Cardiac fibroblast (primary cell): ENCODE data around the gene CLDN22.

ENCODE experiments used
- DNase-seq, 2 donors: peaks; one replicate each; pipeline versions ENCODE4 v3.0.0 to v3.0.0-alpha.2; 2010; ENCODE audit warnings: low read depth in 2 of 2
- H3K4me3 ChIP-seq, 2 donors: replicated peaks in 1 of 2; 1 replicate in 1 of 2; 2 replicates in 1 of 2; pipeline ENCODE4 v1.5.1; 2011; ENCODE audit warnings: low read depth in 2 of 2, low read length in 2 of 2, mild to moderate bottlenecking in 2 of 2, moderate library complexity in 1 of 2
- TF ChIP-seq, protein P1 (sequence below): IDR thresholded peaks from one replicate; pipeline ENCODE4 v1.5.1; 2011; ENCODE audit warnings: low read depth, mild to moderate bottlenecking, low read length, inconsistent platforms

CLDN22 gene

DNA sequence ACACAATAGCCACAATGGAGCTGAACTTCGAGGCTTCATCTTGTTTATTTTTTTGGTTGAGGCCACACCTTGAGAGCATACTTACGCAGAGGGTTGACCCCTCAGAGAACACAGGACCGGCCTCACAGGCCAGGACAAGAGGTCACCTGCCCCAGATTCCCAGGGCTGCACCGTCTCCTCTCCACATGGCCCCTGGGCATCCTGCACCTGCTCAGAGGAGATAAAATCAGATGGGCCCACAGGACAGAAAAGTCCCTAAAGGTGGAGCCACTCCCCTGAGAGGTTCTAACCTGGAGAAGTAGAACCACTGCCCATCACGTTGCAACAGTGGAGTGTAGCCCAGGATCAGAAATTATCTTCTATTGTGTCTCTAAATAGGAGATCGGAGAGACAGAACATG is 3.2 kb upstream of the CLDN22 start:
- TF ChIP-seq, protein P1, sequence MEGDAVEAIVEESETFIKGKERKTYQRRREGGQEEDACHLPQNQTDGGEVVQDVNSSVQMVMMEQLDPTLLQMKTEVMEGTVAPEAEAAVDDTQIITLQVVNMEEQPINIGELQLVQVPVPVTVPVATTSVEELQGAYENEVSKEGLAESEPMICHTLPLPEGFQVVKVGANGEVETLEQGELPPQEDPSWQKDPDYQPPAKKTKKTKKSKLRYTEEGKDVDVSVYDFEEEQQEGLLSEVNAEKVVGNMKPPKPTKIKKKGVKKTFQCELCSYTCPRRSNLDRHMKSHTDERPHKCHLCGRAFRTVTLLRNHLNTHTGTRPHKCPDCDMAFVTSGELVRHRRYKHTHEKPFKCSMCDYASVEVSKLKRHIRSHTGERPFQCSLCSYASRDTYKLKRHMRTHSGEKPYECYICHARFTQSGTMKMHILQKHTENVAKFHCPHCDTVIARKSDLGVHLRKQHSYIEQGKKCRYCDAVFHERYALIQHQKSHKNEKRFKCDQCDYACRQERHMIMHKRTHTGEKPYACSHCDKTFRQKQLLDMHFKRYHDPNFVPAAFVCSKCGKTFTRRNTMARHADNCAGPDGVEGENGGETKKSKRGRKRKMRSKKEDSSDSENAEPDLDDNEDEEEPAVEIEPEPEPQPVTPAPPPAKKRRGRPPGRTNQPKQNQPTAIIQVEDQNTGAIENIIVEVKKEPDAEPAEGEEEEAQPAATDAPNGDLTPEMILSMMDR = no peak
- no peak for DNase-seq
- H3K4me3 ChIP-seq = no peak overlapping the region

DNA sequence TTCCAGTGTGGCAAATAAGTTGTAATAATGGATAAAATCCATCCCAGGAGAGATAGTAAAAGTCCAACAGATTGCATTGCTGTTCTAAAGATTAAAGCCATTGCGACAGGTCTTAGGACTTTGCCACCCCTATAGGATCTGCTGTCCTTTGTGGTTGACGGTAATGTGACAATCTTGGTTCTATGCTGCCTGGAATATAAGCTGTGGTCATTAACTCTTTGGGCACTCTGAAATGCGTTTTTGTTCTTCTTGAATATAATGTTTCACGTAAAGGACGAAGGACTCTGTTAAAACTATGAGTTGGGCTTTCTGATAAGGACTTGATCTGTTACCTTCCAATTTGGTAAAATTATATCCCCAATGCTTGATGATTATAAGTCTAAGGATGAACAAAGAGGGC is 2.2 kb upstream of the CLDN22 start, which contains the start of gene CLDN24:
Gene CLDN24 (minus strand): TSS at position 101 of the 400 bp plus-strand sequence. CDS start 0 bp downstream, at position 101.
- DNase-seq = no peak
- TF ChIP-seq, protein P1 = no peak
- H3K4me3 ChIP-seq = no peak within 1 kb of the TSS

DNA sequence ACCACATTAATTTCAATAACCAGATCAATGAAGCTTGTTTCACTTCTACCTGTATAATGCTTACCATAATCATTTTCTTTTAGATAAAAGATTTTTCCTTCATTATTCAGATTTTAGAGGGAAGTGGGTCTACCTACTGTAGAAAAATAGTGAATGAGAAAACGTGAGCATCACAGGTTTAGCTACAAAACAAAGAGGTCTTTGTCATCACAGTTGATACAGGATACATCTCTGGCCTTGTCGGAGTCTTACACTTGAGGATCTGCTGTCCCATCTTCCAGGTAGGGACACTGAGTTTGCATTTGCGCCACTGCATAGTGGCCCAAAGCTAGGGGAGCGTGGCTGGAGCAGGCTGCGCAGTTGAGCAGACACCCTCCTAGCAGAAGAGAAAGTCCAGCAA is 1.4 kb upstream of the CLDN22 start:
- no peak overlapping the region for H3K4me3 ChIP-seq
- no peak for DNase-seq
- TF ChIP-seq, protein P1 = no peak

DNA sequence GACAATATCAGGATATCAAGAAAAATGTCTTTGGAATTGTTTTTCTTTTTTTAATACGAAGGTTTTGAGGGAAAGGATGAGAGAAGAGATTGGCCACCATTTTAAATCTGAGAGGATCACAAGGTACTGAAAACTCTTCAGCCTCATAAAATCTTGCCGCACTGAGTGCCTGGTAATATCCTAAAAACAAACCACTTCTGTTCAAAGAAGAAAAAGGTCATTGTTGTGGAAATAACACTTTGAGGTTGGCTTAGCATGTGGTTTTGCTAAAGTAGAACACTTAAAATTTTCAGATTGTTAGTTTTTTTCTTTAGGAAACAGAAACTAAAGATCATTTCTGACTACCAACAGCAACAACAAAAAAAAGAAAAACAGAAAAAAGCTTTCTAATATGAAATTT is 1.0 kb upstream of the CLDN22 start:
- TF ChIP-seq, protein P1 = no peak
- H3K4me3 ChIP-seq = no peak overlapping the region
- DNase-seq = no peak

DNA sequence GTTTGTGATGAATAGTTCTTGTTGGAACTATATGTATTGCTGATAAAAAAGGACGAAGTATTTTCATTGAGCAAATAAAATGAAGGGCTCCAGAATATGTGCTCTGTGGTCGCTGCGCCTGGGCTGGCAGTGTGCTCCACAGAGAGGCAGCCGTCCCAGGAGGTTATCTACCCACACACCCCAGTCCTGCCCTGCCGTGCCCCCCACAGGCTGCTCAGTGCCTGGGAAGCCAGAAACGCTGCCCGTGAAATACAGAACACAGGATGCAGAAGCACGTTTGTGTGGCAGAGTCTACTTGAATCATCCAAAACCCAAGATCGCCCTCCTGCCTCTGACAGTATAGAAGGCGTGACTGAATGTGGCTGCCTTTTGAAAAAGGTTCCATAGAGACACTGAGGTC is 1.4 kb downstream of the CLDN22 start:
- H3K4me3 ChIP-seq = no peak overlapping the region
- DNase-seq = no peak
- TF ChIP-seq, protein P1 = no peak

DNA sequence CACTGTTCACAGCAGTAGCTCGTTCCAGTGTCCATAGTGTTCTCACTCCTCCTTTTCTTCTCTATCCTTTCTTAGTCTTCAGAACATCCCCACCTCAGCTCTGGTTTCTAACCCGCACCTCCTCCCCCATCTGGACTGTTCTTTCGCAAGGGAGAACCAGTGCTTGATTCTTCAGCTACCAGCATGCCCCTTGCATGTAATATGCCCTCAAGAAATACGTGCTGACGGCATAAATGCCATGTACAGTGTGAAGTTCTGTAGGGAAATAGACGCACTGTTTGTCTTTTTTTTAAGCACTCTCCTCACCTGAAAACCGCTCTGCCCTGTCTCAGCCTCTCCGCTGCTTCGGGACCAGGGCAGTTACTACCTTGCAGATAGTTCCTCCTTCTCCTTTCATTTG is 5.3 kb downstream of the CLDN22 start:
- no peak overlapping the region for H3K4me3 ChIP-seq
- DNase-seq = no peak
- TF ChIP-seq, protein P1 = no peak

DNA sequence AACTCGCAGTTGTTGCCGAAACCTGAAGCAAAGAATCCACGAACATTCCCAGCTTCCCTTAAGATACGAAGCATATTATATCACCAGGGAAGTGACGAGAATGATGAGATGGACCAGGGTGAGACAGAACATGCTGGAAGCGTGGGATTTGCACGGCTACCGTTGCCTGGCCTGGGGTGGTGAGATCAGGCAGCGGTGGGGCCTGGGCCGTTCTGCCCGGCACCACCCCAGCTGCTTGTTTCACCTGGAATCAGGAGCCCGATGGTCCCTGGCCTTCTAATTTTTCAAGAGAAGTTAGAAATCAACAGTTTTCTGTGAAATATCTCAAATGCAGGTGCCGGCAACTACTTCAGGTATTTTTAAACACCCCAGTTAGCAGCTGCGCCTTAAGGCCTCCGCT is 5.7 kb downstream of the CLDN22 start:
- DNase-seq = no peak
- H3K4me3 ChIP-seq = no peak overlapping the region
- TF ChIP-seq, protein P1 = no peak
